IPS-11a (cell line): ENCODE data around the gene SRRM5.
A peak's percentile ranks its signal among the peaks of the same experiment; 100 is the strongest.
"Not testable (repeated sequence)": the region's sequence is repeated elsewhere in the genome, so short reads cannot be mapped to it uniquely, and the experiment has no call there.

Experiments
- H3K4me3 ChIP-seq: one replicate; pipeline ENCODE4 v1.5.1; 2013; ENCODE audit warnings: low read depth, low read length, control low read depth

The SRRM5 gene

DNA sequence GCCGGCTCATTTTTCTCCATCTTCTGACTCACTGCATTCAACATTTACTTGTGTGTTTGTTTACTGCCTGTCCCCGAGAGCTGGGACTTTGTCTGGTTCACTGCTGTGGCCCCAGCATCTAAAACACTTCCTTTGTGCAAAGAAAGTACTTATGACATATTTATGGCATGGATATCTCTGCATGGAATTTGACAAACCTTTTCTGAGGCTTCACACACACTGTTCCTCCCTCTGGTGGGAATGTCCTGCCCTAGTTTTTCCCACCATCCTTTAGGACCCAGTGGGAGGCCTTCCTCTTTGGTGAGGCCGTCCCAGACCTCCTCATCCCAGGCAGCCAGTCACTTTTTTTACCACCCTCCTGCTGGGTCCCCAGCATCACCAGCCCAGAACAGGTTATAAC is 1.4 kb upstream of the SRRM5 start:
- H3K4me3 ChIP-seq = no peak overlapping the region

DNA sequence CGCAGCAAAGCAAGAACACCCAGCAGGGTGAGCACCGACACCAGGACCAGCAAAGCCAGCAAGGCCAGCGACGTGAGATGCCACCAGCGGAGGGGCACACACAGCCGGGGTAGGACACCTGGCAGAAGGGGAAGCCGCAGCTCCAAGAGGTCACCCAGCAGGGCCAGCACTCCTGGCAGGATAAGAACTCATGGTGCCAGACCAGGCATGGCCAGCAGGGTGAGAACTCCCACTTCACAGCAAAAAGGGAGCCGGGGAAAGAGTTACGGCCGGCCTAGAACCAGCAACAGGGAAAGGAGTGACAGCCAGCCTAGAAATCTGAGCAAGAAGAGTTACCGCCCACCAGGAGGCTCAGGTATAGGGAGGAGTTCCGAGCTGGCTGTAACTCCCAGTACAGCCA is 486 bp downstream of the SRRM5 start:
- no peak overlapping the region for H3K4me3 ChIP-seq

DNA sequence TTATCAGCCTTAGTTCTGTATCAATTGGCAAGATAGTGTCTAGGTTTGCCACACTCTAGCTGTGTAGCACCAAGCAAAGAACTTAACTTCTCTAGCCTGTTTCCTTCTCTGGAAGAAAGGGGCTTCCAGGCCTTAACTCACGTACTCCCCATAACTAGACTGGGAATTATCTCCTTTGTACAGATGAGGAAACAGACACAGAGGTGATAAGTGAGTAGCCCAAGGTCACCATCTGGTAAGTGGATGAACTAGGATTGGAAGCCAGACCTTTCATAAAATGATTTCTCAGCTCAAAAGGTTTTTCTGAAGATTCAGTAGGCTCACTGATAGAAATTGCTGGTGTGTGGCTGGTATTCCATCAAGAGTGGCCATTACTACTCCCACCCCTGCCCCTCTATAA is 4.4 kb downstream of the SRRM5 start:
- H3K4me3 ChIP-seq = no peak overlapping the region

DNA sequence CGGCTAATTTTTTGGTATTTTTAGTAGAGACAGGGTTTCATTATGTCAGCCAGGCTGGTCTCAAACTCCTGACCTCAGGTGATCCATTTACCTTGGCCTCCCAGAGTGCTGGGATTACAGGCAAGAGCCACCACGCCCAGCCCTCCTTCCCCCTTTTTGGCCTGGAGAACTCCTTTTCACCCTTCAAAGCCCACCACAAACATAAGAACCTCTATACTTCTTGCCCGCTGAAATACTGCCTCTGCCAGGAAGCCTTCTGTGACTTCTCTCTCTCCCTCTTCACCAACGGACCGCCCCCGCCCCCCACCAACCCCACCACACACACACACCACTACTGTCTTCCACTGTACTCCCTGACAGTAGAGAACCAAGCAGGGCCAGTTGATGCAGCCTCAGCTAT is 5.1 kb downstream of the SRRM5 start:
- H3K4me3 ChIP-seq = no peak overlapping the region

DNA sequence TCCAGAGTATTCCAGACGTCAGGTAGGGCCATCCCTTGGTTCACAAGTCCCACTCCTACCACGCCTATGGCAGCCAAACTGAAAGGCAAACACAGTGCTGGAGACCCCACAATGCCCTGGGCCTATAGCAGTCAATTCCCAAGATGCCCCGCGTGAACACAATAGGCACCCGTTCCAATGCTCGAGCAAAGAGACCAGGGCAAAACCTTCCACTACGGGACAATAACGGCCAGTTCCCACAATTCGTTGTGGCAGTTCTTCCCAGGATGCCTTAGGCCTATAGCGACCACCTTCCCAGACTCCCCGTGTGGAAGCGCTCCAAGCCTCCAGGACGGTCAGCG is 7.0 kb downstream of the SRRM5 start:
- H3K4me3 ChIP-seq = peak overlapping the region; percentile 77

DNA sequence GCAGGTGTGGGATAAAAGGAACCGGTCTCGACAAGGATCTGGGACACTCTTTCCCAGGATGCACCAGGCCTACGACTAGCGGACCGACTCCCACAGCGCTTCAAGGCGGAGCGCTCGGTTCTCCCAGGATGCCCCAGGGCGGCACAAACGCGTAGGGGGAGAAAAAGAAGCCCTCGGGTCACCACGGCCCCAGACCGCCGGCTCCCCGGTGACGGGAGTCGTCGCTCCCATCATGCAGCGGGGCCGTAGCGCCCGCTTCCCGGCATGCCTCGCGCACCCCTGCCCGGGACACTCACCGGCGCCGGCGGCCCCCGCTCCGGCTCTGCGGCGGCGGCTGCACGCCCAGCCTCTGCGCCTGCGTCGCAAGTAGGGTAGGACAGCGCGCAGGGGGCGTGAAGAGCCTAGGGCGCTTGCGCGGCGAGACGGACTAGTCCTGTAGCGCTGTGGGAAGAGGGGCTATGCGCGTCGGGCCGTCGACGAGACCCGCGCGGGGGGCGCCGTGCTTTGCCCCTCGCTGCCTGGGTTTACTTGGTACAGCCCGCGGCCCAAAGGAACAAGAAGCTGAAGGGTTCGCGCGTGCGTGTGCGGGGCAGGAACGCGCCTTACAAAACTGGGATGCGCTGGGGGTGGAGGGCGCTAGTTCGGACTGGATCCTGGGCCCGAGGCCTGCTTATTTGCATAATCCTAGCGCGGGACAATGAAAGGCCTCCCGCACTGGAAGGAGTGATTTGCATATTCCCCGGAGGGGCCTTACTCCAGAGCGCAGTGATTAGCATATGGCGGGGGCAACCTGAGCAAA is 7.6 kb downstream of the SRRM5 start, which contains the start of gene ZNF428:
Gene ZNF428, minus strand, starts transcription at position 368 of the 799 bp plus-strand sequence. CDS start 5,325 bp downstream, outside the sequence.
- H3K4me3 ChIP-seq = peak within 1 kb of the TSS; percentile 77

DNA sequence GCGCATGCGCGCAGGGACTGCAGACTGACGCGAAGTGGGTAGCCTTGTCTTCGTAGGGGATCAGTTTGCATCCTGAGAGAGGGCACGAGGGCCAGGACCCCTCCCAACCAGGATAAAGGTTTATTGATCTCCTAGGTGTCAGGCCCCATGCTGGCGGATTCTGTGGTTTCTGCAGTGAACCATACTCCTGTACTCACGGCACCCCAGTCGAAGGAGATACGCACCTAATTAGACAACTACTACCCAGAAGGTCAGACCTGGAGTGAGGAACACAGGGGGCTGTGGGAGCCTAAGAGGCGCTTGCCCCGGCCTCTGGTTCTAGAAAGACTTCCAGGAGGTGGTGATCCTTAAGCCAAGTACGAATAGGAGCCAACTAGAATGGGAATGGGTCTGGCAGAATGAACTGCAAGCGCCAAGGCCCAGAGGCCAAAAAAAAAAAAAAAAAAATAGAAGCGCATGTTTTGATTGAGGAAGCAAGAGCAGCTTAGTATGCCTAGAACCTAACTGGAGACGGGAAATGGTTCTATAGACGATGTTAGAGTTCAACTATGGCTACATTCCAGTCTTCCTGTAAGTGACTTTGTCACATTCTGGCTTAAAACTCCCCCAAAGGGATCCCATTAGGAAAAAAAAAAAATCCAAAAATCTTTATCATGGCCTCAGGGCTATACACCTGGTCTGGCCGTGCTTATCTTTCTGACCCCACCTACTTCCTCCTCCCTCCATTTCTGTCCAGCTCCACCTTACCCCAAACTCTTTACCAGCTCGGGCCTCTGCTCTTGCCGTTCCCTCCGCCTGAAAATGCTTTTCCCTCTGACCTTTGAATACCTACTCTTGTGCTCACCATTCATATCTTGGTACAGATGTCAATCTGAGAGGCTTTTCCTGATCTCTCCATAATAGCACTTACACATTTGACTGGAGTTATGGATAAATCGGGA is 8.4 kb downstream of the SRRM5 start:
- H3K4me3 ChIP-seq = peak overlapping the region; percentile 77

DNA sequence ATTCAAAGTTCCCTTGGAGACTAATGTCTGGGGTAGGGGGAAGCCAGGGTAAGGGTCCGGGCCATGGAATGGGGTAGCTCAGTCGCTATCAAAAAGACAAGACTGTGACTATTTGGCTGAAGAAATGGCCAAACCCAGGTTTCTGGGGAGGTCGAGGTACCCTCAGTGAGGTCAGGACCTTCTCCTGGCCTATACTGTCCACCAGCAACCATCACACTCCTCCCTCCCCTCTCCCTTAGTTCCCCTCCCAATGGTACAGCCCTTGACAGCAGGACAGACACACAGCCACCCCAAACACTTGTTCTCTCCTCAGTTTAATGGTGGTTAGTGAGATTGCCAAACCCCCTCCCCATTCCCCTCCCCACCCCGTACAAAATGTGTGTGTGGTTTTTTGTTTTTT is 10.2 kb downstream of the SRRM5 start:
- no peak overlapping the region for H3K4me3 ChIP-seq

DNA sequence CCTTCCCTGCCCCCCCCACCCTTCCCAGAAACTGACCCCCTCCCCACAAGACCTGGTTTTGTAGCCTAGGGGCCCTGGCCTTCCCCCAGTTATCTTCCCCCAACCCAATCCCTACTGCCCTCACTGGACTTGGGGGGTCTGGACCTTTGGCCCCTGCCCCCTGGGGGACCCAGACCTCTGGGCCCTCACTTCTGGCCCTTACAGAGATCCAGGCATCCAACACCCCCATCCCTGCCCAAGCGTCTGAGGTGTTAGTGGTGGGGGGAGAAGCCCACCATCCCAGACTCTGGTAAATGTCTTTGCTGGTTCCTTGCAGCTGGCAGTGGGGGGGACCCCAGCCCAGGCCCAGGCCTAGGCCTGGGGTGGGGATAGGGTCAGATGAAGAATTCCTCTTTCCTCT is 11.1 kb downstream of the SRRM5 start:
- no peak overlapping the region for H3K4me3 ChIP-seq

DNA sequence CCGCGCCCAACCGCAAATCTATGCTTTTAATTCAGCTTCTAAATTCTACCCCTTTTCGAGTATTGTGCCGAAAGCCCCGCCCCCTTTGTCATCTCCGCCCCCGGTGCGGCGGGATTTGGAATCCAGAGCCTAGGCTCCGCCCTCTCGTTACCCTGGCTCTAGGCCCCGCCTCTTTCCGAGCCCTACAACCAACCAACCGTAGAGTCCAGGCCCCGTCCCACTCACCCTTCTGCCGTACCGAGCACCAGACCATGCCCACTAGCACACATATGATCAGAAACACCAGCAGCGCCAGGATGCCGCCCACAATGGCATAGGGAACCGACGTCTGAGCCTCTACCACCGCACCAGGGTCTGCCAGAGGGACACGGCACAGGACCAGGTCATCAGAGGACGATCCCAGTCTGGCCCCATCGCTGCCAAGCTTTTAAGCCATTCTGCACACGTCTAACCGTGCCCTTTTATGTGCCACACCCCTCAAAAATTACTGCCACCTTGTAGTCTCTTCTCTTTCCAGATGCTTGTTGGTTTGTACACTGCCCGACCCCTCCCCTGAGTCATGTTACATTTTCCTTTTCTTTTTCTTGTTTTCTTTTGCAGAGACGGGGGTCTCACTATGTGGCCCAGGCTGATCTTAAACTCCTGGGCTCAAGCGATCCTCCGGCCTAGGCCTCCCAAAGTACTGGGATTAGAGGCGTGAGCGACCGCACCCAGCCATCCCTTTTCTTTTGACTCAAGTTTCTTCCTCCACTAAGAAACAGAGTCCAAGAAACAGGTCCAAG is 12.2 kb downstream of the SRRM5 start:
- no peak overlapping the region for H3K4me3 ChIP-seq

DNA sequence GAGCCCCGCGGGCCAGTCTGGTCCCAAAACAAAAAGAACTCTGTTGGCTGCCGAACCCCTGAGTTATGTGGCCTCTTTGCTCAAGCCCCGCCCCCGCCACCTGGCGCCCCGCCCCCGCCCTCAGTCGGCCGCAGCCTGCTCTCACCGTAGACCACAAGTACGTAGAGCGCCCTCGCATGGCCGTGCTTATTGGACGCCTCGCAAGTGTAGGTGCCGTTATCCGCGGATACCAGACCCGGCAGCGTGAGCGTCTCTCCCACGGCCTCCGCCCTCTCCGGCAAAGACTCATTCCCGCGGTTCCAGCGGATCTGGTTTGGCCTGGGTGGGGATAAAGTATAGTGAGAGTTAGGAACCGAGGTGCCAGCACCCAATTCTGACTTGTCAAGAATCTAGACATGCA is 13.0 kb downstream of the SRRM5 start:
- H3K4me3 ChIP-seq = no peak overlapping the region

DNA sequence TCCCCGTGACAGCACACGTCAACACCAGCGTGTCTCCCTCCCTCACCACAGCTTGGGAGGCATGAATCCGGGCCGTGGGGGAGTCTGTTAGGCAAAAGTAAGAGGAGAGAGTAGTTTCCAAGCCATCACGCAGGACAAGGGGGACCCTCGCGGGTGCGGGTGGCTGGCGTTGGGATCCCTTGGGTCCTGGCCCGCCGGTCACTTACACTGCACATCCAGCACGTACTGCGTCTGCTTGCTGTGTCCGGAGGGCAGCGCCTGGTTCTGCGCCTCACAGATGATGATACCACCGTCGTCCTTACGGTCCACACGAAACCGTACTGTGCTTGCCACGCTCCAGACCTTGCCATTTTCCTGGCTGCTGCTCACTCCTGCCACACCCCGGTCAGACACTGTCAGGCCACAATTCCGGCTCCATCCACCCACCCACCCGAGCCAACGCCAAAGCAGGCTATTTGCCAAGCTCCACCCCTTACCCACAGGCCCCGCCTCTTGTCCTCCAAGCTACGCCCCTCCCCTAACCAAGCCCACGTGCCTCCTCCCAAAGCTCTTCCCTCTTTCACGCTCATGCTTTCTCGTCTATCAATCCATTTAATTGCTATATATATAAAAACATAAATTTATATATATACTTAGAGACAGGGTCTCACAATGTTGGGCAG is 14.2 kb downstream of the SRRM5 start:
- no peak overlapping the region for H3K4me3 ChIP-seq

DNA sequence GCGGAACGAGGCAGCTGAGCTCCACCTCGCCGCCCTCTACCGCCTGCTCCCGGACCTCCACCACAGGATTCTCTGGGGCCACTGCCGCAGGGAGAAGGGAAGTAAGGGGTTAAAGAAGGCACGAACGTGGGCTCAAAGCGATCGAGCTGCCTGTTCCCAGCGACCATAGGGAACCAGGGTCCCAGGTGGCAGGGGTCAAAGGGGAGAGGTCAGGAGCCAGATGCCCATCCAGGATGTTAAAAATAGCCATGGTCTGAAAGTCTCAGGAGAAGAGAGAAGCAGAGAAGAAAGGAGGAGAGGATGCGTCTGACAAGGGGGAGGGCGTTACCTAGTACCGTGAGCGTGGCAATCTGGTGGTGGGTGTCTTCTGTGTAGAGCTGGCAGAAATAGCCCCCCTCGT is 14.9 kb downstream of the SRRM5 start:
- H3K4me3 ChIP-seq = no peak overlapping the region

DNA sequence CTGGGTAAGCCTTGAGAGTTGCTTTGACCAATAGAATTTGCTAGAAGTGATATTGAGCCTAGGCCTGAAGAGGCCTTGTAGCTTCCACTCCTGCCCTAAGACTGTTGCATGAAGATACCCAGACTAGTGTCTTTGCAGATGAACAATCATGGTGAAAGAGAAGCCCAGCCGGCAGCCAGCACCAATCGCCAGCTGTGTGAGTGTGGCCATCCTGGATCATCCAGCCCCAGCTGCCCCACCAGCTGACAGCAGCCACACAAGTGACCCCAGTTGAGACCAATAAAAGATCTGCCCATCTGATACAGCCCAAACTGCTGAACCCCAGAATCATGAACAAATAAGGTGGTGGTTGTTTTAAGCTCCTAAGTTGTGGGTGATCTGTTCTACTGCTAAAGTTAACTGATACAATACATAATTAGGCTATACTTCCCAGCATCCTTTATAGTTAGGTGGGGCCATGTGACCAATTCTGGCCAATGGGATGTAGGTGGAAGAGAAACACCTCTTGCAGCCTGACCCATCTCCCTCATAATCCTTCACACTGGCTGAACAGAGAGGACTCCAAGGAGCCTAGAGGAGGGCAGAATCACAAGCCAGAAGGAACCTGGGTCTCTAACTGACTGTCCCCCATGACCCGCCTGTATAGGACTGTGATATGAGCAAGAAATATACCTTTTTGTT is 16.9 kb downstream of the SRRM5 start:
- no peak overlapping the region for H3K4me3 ChIP-seq

DNA sequence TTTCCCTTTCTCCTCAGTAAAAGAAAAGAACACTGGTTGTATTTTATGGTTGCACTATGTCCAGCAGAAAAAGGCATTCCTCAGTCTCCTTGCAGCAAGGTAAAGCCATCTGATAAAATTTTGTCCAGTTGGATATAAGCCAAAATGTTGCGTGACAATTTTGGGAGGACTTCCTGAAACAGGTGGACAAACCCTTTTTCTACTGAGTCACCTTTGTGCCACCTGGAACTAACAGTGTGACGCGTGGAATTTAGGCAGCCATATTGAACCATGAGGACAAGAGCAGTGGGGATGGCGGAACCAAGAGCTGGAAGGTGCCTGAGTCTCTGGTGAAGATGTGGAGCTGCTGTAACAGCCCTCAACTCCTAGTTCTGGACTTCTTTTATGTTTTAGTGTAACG is 19.6 kb downstream of the SRRM5 start:
- no peak overlapping the region for H3K4me3 ChIP-seq

DNA sequence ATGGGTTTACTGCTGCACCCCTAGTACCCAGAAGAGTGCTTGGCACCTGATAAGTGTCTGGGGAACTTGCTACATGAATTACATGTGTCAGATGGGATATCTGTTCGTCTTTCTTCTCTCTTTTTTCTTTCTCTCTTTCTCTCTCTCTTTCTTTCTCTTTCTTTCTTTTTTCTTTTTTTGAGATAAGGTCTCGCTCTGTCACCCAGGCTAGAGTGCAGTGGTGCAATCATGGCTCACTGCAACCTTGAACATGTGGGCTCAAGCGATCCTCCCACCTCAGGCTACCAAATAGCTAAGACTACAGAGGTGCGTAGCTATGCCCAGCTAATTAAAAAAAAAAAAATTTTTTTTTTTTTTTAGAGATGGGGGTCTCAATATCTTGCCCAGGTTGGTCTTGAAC is 21.6 kb downstream of the SRRM5 start:
- no peak overlapping the region for H3K4me3 ChIP-seq

DNA sequence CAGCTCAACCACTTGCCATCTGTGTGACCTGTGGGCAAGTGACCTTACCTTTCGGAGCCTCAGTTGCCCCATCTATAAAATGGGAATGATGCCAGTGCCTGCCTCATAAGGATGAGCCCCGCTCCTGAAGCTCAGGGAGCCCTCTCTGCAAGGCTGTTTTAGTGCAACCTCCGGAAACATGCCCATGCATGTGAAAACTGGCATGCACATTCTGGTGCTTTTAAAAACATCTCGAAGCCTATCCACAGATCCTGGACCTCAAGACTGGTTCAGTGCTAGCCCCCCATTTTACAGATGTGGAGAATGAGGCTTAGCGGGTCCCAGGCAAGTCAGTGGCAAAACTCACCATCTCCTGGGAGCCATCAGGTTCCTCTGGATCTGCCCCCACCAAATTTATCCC is 22.2 kb downstream of the SRRM5 start:
- H3K4me3 ChIP-seq = no peak overlapping the region

DNA sequence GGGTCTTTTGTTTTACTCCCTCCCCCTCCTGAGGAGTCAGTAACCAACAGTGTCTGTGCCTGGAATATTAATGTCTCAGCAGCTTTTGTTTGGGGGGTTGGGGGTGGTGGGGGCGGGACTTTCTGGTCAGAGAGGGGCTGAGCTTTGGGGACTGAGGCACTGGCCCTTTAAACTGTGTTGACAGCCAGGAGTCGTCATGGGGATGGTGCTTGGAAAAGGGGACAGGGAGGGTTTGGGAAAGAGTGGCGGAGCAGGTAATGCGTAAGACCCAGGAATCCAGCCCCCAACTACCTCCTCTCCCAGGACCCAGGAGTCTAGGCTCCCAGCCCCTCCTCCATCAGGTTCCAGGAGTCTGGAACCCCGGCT is 22.6 kb downstream of the SRRM5 start:
- H3K4me3 ChIP-seq = peak overlapping the region; percentile 38

DNA sequence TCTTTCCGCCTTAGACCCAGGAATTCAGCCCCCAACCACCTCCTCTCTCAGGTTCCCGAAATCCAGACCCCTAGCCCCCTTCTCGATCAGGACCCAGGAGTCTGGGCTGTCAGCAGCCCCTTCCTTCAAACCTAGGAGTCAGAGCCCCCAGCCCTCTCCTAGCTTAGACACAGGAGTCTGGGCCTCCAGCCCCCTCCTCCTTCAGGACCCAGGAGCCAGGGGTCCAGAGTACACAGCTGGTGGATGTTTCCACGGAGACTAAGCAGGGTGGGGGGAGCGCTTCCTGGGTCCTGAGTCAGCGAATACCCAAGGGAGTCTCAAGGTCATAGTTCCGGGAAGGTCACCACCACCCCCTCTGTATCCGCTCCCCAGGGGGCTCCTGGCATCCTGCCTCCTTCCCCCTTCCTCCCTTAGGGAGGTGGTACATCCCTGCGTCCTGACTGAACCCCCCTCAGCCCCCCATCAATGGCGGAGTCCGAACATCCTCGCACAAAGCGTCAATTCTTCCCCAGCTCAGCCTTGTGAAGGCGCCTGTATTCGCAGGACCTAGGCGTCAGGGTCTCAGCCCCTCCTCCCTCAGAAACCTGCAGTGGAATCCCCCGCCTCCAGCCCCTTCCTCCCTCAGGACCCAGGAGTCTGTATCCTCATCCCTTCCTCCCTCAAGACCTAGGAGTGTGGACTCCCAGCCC is 23.1 kb downstream of the SRRM5 start:
- H3K4me3 ChIP-seq = peak overlapping the region; percentile 38

DNA sequence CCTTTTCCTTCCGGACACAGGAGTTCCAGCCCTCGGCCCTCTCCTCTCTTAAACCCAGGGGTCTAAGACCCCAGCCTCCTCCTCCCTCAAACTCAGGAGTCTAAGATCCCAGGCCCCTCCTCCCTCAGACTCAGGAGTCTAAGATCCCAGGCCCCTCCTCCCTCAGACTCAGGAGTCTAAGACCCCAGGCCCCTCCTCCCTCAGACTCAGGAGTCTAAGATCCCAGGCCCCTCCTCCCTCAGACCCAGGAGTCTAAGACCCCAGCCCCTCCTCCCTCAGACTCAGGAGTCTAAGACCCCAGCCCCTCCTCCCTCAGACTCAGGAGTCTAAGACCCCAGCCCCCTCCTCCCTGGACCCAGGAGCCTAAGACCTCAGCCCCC is 23.7 kb downstream of the SRRM5 start:
- not testable (repeated sequence) for H3K4me3 ChIP-seq
